GM19043 (cell line): Measurements from ENCODE around the gene TMCC3.
"Not testable (repeated sequence)": the region's sequence is repeated elsewhere in the genome, so short reads cannot be mapped to it uniquely, and the experiment has no call there.

Source experiments
- ATAC-seq: cut with Tn5 transposase; IDR thresholded peaks from one replicate; pipeline ENCODE4 v1.9.1; 2021; ENCODE audit warnings: low read depth; ENCODE audit not compliant: unreplicated experiment

Gene TMCC3

GRCh38 chr12:94582591-94582990 lies 67.8 kb downstream of the TMCC3 start:
- no peak for ATAC-seq

GRCh38 chr12:94575645-94576403 lies 74.5 kb downstream of the TMCC3 start:
- ATAC-seq, result no peak

- no peak for ATAC-seq
Measured at GRCh38 chr12:94575024-94575423, 75.3 kb downstream of the TMCC3 start.

GRCh38 chr12:94571556-94571955 lies 78.8 kb downstream of the TMCC3 start:
- no peak for ATAC-seq

GRCh38 chr12:94570161-94570560 lies 80.2 kb downstream of the TMCC3 start:
- ATAC-seq, result no peak

GRCh38 chr12:94567761-94568160 lies 82.6 kb downstream of the TMCC3 start:
- ATAC-seq, result no peak

GRCh38 chr12:94566345-94566744 lies 84.0 kb downstream of the TMCC3 start:
- ATAC-seq, result no peak

GRCh38 chr12:94565683-94566082 lies 84.7 kb downstream of the TMCC3 start:
- ATAC-seq, result no peak

GRCh38 chr12:94563286-94563685 lies 87.1 kb downstream of the TMCC3 start:
- no peak for ATAC-seq

- peak; percentile 83 for ATAC-seq
Measured at GRCh38 chr12:94561943-94562411, 88.4 kb downstream of the TMCC3 start.

GRCh38 chr12:94560431-94561221 lies 89.7 kb downstream of the TMCC3 start:
- ATAC-seq, result peak; percentile 68

- no peak for ATAC-seq
Measured at GRCh38 chr12:94558612-94559011, 91.7 kb downstream of the TMCC3 start.

GRCh38 chr12:94557746-94558295 lies 92.5 kb downstream of the TMCC3 start:
- ATAC-seq, result no peak

- ATAC-seq, result no peak
Measured at GRCh38 chr12:94555687-94556086, 94.7 kb downstream of the TMCC3 start.

- ATAC-seq, result no peak
Measured at GRCh38 chr12:94553875-94554274, 96.5 kb downstream of the TMCC3 start.

GRCh38 chr12:94553130-94553519 lies 97.2 kb downstream of the TMCC3 start:
- ATAC-seq, result no peak

- no peak for ATAC-seq
Measured at GRCh38 chr12:94551810-94552209, 98.5 kb downstream of the TMCC3 start.

GRCh38 chr12:94550964-94551363 lies 99.4 kb downstream of the TMCC3 start:
- ATAC-seq, result no peak

GRCh38 chr12:94548833-94549232 lies 101.5 kb downstream of the TMCC3 start:
- ATAC-seq, result not testable (repeated sequence)

GRCh38 chr12:94545935-94546771 lies 104.2 kb downstream of the TMCC3 start:
- no peak for ATAC-seq

- no peak for ATAC-seq
Measured at GRCh38 chr12:94544355-94544754, 106.0 kb downstream of the TMCC3 start.
